ENCODE measurements around the gene INAVA.

DNA sequence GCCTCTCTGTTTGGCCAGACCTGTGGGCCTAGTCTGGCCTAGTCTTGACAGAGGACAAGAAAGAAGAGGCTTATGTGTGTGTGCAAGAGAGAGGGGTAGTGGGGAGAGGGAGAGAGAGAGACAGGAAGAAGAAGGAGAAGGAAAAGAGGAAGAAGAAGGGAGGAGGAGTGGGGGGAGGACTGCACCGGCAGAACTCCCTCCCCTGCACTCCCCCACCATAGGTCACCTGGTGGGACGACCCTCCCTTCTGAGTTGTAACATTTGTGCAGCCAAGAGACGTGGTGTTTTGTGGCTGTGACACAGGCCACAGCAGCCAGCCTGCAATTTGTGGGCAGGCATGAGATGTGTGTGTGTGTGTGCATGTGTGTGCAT lies 4.3 kb downstream of the INAVA start:
- TF ChIP-seq, protein P1, sequence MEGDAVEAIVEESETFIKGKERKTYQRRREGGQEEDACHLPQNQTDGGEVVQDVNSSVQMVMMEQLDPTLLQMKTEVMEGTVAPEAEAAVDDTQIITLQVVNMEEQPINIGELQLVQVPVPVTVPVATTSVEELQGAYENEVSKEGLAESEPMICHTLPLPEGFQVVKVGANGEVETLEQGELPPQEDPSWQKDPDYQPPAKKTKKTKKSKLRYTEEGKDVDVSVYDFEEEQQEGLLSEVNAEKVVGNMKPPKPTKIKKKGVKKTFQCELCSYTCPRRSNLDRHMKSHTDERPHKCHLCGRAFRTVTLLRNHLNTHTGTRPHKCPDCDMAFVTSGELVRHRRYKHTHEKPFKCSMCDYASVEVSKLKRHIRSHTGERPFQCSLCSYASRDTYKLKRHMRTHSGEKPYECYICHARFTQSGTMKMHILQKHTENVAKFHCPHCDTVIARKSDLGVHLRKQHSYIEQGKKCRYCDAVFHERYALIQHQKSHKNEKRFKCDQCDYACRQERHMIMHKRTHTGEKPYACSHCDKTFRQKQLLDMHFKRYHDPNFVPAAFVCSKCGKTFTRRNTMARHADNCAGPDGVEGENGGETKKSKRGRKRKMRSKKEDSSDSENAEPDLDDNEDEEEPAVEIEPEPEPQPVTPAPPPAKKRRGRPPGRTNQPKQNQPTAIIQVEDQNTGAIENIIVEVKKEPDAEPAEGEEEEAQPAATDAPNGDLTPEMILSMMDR (IDR thresholded peaks at IDR 0.05): no peak
- TF ChIP-seq EZH2 (IDR thresholded peaks at IDR 0.05): no peak
- no peak for TF ChIP-seq EZH2phosphoT487 (IDR thresholded peaks at IDR 0.05)

Measured in neural progenitor cell (in vitro differentiated cells).